Panc1 (cell line): ENCODE data around the gene CHRNA5. TPM values are rescaled to one million over a fixed set of nuclear protein-coding genes. Genes with fewer than 3 reads are reported as not detected.

ENCODE experiments used
- ATAC-seq: fragments of 200-7000 bp; cut with Tn5 transposase; 2 replicates; pipeline ENCODE4 v1.9.1; 2020; ENCODE audit warnings: mild to moderate bottlenecking, moderate library complexity
- BruUV-seq: library from RNA; stranded (reverse); fragments of 400-500 nt; replicated peaks from 2 replicates; lab custom pipeline; 2021; lab: Mats Ljungman, UMichigan
- CTCF ChIA-PET: fragments of 300-600 bp; sonication (Branson Sonifier 250); formaldehyde crosslinking; loops from one replicate; lab custom pipeline; 2022; ENCODE audit warnings: antibody characterized with exemption; lab: Charles Lee
- POLR2A ChIA-PET: fragments of 300-600 bp; sonication (Branson Sonifier 250); formaldehyde crosslinking; loops from one replicate; lab custom pipeline; 2022; ENCODE audit warnings: antibody characterized with exemption; lab: Charles Lee
- DNase-seq: peaks from one replicate; pipeline ENCODE4 v3.0.0-alpha.2; 2010; ENCODE audit warnings: low read depth, low spot score
- H3K27ac ChIP-seq: 2 replicates; pipeline ENCODE4 v1.5.1; 2011; ENCODE audit warnings: mild to moderate bottlenecking, low read length, inconsistent platforms
- H3K27me3 ChIP-seq: fragments of 200-500 bp; sonication (Bioruptor generic); 2 replicates; pipeline ENCODE4 v1.6.0; 2014; ENCODE audit warnings: low read length, inconsistent platforms; ENCODE audit not compliant: control insufficient read depth, insufficient read depth
- H3K36me3 ChIP-seq: fragments of 200-500 bp; sonication (Bioruptor generic); 2 replicates; pipeline ENCODE4 v1.5.1; 2014; ENCODE audit warnings: inconsistent platforms, mild to moderate bottlenecking, low read length, moderate library complexity; ENCODE audit not compliant: control insufficient read depth, insufficient read depth
- H3K4me1 ChIP-seq: 2 replicates; pipeline ENCODE4 v1.5.1; 2011; ENCODE audit warnings: inconsistent platforms, mild to moderate bottlenecking, low read length, moderate library complexity; ENCODE audit not compliant: control insufficient read depth, insufficient read depth
- H3K4me3 ChIP-seq, 2 experiments: 2 replicates each; pipeline ENCODE4 v1.5.1; 2011 to 2012; ENCODE audit warnings: low read depth in 2 of 2, low read length in 2 of 2, mild to moderate bottlenecking in 2 of 2, inconsistent platforms in 1 of 2, moderate library complexity in 1 of 2
- H3K9me3 ChIP-seq: fragments of 200-500 bp; sonication (Bioruptor generic); 2 replicates; pipeline ENCODE4 v1.5.1; 2014; ENCODE audit warnings: low read depth, mild to moderate bottlenecking, inconsistent platforms, low read length, moderate library complexity; ENCODE audit not compliant: control insufficient read depth, insufficient read depth
- POLR2AphosphoS5 ChIP-seq: IDR thresholded peaks from 2 replicates; pipeline ENCODE4 v1.6.1; 2012; ENCODE audit warnings: mild to moderate bottlenecking, low read depth, low read length, moderate library complexity
- SIN3A ChIP-seq: IDR thresholded peaks from 2 replicates; pipeline ENCODE4 v1.6.1; 2012; ENCODE audit warnings: low read depth, mild to moderate bottlenecking, low read length, moderate library complexity, borderline replicate concordance; ENCODE audit not compliant: insufficient read depth
- TCF7L2 ChIP-seq: IDR thresholded peaks from 2 replicates; pipeline ENCODE4 v1.6.1; 2011; ENCODE audit warnings: mild to moderate bottlenecking, low read depth, low read length, inconsistent platforms
- in situ Hi-C: cut with HindIII; loops from 2 replicates; pipeline ENCODE4 v1.10.0; 2016; ENCODE audit warnings: low sequenced_read_pairs, low pct_unique_long_range_greater_than_20kb
- intact Hi-C: fragments of 100-400 bp; cut with micrococcal nuclease; formaldehyde crosslinking; loops from one replicate; pipeline ENCODE4 v1.10.0; 2022; ENCODE audit not compliant: unreplicated experiment
- total RNA-seq: library from RNA; stranded (reverse); gene quantifications from one replicate; pipeline ENCODE4 v1.2.1, GENCODE V29; 2021; ENCODE audit not compliant: unreplicated experiment
- TF ChIP-seq, protein P1 (sequence below), 2 experiments: IDR thresholded peaks; 2 replicates each; pipeline ENCODE4 v1.6.1; 2011 to 2012; ENCODE audit warnings: low read depth in 2 of 2, control low read depth in 1 of 2, low read length in 1 of 2, mild to moderate bottlenecking in 1 of 2, moderate library complexity in 1 of 2; ENCODE audit not compliant: insufficient read depth in 1 of 2
- TF ChIP-seq, protein P2 (sequence below): fragments of 450-650 bp; IDR thresholded peaks from 2 replicates; pipeline ENCODE4 v1.5.1; 2017; ENCODE audit warnings: mild to moderate bottlenecking

CHRNA5 gene
- total RNA-seq, 1 experiment from 2014 or later, result 52.4 TPM

DNA sequence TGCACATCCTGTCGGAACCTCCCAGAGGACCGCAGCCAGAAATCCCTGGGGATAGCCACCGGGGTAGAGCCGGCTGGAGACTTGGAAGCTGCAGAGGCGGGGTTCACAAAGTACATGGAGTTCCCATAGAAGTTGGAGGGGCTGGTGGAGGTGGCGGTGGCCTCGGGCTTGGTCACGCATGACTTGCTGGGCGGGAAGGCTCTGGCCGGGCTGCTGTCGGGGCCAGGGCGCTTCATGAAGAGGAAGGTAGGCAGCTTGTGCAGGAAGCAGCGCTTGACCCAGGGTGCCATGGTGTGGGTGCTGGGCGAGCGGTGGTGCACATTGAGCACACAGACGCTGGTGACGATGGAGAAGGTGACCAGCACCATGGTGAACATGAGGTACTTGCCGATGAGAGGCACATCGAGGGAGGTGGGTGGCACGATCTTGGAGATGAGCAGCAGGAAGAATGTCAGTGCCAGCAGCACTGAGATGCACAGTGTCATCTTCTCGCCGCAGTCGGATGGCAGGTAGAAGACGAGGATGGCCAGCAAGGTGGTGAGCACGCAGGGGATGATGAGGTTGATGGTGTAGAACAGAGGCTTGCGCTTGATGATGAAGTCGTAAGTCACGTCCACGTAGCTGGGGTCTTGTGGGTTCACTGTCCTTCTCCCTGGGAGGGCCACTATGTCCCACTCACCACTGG, 63.9 kb downstream of the CHRNA5 start:
- in situ Hi-C loops, result no loop called here
- H3K36me3 ChIP-seq, result no peaks in the 10 kb centered on the region
- 0 out of 2 replicates have a peak, but pooled peaks cover 2% of the 10 kb centered on the region for H3K27me3 ChIP-seq
- TF ChIP-seq, protein P1, sequence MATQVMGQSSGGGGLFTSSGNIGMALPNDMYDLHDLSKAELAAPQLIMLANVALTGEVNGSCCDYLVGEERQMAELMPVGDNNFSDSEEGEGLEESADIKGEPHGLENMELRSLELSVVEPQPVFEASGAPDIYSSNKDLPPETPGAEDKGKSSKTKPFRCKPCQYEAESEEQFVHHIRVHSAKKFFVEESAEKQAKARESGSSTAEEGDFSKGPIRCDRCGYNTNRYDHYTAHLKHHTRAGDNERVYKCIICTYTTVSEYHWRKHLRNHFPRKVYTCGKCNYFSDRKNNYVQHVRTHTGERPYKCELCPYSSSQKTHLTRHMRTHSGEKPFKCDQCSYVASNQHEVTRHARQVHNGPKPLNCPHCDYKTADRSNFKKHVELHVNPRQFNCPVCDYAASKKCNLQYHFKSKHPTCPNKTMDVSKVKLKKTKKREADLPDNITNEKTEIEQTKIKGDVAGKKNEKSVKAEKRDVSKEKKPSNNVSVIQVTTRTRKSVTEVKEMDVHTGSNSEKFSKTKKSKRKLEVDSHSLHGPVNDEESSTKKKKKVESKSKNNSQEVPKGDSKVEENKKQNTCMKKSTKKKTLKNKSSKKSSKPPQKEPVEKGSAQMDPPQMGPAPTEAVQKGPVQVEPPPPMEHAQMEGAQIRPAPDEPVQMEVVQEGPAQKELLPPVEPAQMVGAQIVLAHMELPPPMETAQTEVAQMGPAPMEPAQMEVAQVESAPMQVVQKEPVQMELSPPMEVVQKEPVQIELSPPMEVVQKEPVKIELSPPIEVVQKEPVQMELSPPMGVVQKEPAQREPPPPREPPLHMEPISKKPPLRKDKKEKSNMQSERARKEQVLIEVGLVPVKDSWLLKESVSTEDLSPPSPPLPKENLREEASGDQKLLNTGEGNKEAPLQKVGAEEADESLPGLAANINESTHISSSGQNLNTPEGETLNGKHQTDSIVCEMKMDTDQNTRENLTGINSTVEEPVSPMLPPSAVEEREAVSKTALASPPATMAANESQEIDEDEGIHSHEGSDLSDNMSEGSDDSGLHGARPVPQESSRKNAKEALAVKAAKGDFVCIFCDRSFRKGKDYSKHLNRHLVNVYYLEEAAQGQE (IDR thresholded peaks at IDR 0.05; ENCODE audit: insufficient read depth in 1 of 2, low read depth in 2 of 2, low read length in 1 of 2), result no peak
- TF ChIP-seq POLR2AphosphoS5 (no peak), TCF7L2 (no peak), SIN3A (no peak)
- TF ChIP-seq, protein P2, sequence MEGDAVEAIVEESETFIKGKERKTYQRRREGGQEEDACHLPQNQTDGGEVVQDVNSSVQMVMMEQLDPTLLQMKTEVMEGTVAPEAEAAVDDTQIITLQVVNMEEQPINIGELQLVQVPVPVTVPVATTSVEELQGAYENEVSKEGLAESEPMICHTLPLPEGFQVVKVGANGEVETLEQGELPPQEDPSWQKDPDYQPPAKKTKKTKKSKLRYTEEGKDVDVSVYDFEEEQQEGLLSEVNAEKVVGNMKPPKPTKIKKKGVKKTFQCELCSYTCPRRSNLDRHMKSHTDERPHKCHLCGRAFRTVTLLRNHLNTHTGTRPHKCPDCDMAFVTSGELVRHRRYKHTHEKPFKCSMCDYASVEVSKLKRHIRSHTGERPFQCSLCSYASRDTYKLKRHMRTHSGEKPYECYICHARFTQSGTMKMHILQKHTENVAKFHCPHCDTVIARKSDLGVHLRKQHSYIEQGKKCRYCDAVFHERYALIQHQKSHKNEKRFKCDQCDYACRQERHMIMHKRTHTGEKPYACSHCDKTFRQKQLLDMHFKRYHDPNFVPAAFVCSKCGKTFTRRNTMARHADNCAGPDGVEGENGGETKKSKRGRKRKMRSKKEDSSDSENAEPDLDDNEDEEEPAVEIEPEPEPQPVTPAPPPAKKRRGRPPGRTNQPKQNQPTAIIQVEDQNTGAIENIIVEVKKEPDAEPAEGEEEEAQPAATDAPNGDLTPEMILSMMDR, result no peak
- ChIA-PET CTCF (no interaction called here), POLR2A (no interaction called here)
- no peak for ATAC-seq
- no peaks in the 10 kb centered on the region; the same call in 1 of the 2 replicates for H3K9me3 ChIP-seq
- H3K27ac ChIP-seq, result no peak overlapping the region
- no peak overlapping the region for H3K4me3 ChIP-seq
- BruUV-seq, result no TSS peak
- H3K4me1 ChIP-seq, result no peaks in the 10 kb centered on the region
- intact Hi-C loops, result no loop called here
- DNase-seq, result no peak

DNA sequence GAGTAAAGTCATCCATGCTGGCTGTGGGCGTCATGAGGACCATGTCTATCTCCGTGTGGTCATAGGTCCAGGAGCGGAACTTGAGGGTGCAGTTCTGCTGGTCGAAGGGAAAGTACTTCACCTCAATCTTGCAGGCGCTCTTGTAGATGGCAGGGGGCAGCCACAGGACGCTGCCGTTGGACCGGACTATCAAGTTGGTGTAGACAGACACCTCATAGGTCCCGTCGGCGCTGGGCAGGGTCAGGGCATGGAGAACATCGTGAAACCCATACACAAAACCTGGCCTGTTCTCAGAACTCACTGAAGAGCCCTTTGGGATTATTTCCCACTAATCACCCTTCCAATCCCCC, 64.4 kb downstream of the CHRNA5 start:
- Histone ChIP-seq H3K9me3 (no peaks in the 10 kb centered on the region; the same call in 1 of the 2 replicates), H3K27me3 (0 out of 2 replicates have a peak, but pooled peaks cover 2% of the 10 kb centered on the region), H3K27ac (no peak overlapping the region), H3K36me3 (no peaks in the 10 kb centered on the region), H3K4me3 (no peak overlapping the region), H3K4me1 (no peaks in the 10 kb centered on the region)
- POLR2A ChIA-PET, result no interaction called here
- intact Hi-C loops (no loop called here), in situ Hi-C loops (no loop called here)
- no TSS peak for BruUV-seq
- TF ChIP-seq, protein P2, result no peak
- TF ChIP-seq SIN3A, result no peak
- no peak for TF ChIP-seq TCF7L2
- TF ChIP-seq, protein P1 (IDR thresholded peaks at IDR 0.05; ENCODE audit: insufficient read depth in 1 of 2, low read depth in 2 of 2, low read length in 1 of 2), result no peak
- no peak for TF ChIP-seq POLR2AphosphoS5
- CTCF ChIA-PET, result no interaction called here
- DNase-seq, result no peak
- no peak for ATAC-seq
